Measurements from ENCODE around the gene RAB31.

Gene RAB31

GRCh38 chr18:9691235-9691634 lies 16.9 kb upstream of the RAB31 start:
- DNase-seq (ENCODE audit: low read depth), result no peak

GRCh38 chr18:9694174-9694573 lies 13.9 kb upstream of the RAB31 start:
- DNase-seq (ENCODE audit: low read depth), result no peak

DNA sequence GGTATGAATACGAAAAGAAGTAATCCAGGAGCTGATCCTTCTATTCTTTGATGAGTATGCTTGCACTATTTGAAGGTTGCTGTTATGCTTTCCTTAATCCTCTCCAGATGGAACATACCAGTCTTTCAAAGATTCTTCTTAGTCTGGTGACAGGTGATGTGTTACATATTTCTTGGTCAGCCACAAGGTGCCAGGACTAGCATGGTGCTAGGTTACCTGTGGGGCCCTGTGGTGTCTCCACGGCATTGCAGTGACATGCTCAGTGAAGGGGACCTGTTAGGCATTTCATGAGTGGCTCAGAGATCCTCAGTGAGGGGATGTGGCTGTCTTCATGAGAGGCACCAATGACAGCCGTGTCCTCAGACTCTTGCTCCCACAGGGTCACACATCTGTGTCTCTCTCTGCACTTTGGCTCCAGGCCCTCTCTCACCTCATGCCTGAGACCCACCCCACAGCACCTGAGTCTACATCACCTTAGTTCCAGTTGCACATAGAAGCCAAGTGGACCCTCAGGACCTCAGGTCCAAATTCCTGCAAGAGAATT lies 13.1 kb upstream of the RAB31 start:
- DNase-seq (ENCODE audit: low read depth), result no peak

DNA sequence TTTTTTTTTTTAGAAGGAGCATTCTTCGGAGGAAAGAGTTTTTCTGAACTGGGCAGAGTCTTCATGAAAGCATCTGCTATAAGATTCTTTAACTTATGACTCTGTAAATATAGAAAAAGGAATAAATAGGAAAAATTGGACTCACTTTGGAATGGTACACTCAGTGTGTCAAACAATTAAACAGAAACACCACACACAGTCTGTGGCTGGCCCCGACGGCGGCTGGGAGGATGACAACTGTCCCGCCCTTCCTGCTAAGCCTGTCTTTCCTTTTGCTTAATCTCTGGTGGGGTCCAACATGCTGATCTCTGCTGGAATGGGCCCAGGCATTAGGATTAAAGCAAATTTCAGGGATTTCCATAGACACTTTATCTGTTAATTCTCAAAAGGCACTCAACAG lies 12.5 kb upstream of the RAB31 start:
- DNase-seq (ENCODE audit: low read depth), result no peak

GRCh38 chr18:9696112-9696511 lies 12.0 kb upstream of the RAB31 start:
- no peak for DNase-seq (ENCODE audit: low read depth)

DNA sequence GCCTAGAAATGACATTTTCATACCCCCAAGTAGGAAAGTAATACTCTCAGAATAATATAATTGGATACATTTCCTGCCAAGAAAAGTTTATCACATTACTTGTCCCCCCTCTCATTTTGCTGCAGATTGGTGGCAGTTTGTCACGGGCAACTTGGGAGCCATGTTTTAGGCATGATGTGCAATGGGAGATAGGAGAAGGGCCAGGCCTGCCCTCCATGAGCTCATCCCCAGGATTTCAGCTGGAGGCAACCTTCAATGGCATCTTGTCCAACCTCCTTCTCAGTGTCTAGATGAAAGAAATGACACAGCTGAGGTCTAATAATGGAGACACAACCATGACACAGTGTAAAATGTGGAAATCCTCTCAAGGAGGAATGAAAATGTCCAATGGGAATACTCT lies 11.4 kb upstream of the RAB31 start:
- DNase-seq (ENCODE audit: low read depth), result no peak

GRCh38 chr18:9697121-9697520 lies 11.0 kb upstream of the RAB31 start:
- DNase-seq (ENCODE audit: low read depth), result no peak

DNA sequence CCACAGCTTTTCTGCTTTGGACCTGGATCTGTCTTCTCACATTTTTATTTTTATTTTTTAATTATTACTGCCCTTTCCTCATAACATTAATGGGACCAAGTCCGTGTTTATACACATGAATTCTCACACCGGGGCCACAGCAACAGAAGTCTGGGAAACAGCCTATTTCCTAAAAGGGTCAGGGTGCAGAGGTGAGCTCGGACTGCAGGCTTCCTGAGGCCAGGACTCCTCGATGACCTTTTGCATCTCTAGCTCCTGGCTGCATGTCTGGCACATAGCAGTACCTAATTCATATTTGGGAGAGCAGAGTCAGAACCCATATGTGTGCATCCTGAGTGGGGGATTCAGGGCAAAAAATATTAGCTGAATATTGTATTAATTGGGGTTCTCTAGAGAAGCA lies 9.6 kb upstream of the RAB31 start:
- DNase-seq (ENCODE audit: low read depth), result no peak

GRCh38 chr18:9700261-9700796 lies 7.8 kb upstream of the RAB31 start:
- DNase-seq (ENCODE audit: low read depth), result no peak

DNA sequence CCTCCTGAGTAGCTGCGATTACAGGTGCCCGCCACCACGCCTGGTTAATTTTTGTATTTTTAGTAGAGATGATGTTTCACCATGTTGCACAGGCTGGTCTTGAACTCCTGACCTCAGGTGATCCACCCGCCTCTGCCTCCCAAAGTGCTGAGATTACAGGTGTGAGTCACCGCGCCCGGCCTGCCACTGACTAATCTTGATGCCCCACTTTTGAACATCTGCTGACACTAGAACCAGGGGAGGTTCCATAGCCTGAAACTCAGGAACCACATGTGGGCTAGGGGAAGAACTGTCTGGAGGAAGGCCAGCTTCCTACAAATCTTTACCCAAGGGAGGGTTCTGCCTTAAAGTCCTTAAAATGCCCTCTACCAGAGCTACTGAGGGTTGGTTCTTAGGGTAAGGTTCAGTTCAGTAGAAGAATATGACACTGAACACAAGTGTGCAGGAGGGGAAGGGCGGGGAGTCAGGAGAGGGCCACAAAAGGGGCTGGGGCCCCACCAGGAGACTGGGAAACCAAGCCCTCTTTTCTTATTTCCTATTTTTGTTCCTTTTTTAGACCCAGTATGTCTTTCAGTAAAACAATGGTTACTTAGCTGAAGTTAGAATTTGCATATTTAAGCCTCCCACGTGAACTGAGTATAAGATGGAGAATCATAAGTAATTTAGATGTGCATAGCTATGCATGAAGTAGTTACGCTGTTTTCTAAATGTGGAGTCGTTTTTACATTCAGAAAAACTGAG lies 6.3 kb upstream of the RAB31 start:
- DNase-seq (ENCODE audit: low read depth), result peak; percentile 35

DNA sequence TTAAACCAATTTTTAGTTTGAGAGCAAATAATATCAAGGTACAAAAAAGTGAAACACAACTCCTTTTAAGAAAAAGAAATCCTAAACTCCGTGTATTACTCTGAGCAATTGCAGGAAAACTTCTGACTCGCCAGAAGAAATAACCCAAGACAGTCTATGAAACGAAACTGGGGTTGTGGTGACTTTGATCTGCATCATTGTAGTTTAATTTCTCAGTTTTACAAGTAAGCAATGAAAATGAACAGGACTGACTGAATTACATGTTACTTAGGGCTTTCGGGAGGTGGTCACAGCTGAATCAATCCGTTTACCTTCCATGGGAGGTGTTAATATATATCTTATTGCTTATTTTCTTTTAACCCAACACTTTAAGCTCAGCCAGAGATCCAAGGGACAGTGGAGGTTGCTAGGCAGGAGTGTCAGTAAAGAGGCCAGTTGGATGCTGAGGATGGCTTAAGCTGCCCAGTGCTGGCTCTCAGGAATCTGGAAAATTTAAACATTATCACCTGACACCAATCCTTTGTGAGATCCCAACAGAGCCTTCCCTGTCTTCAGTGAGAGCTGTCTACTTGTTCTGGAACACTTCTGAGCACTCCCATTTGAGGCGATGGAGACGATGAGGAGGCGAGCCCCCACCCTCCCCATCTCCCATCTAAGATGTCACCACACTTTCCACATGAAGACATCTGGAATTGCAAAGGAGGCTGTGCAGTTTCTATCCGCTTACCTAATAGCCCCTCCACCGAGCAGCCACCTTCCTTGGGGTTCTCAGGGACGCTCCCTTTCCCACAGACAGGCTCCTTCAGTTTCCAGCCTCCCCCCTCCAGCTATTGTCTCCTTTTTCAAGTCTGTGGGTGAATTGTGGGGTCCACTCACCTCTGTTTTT lies 3.6 kb upstream of the RAB31 start:
- no peak for DNase-seq (ENCODE audit: low read depth)

GRCh38 chr18:9705183-9705829 lies 2.8 kb upstream of the RAB31 start:
- DNase-seq (ENCODE audit: low read depth), result no peak

DNA sequence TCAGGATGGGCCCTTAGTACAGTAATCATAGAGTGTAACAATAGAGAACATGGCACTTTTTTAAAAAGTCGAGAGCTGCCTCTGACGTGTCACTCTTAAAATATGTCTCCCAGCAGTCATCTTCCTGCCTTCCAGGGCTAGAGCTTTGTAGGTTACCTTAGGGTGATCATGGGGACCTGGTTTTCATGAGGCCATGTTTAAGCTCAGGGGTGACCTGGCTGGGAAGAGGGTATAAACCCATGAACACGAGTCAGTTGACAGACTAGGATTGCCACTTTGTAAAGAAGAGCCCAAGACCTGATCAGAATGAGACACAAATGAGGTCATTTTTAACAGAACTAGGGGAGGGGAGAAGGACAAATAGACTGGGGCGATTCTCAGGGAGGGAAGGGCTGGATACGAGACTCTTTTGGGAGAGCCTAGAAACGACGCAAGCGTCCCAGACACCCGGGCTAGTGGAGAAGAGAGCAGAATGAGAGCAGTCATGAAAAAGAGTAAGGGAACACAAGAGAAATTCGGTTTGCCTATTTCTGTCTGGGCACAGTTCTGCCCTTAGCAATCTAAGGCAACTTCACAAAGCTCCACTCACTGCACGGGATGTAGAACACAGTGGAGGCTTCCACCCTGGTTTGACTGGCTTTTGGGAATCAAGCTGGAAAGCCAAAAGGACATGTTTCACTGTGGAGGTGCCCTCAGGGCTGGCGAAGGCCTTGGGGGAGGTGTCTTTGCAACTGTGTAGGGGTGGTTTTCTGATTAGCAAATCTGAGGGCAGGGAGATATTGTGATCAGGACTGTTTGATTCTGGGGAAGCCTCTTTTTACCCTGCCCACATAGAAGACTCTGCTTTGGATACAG lies 1.8 kb upstream of the RAB31 start:
- DNase-seq (ENCODE audit: low read depth), result no peak

DNA sequence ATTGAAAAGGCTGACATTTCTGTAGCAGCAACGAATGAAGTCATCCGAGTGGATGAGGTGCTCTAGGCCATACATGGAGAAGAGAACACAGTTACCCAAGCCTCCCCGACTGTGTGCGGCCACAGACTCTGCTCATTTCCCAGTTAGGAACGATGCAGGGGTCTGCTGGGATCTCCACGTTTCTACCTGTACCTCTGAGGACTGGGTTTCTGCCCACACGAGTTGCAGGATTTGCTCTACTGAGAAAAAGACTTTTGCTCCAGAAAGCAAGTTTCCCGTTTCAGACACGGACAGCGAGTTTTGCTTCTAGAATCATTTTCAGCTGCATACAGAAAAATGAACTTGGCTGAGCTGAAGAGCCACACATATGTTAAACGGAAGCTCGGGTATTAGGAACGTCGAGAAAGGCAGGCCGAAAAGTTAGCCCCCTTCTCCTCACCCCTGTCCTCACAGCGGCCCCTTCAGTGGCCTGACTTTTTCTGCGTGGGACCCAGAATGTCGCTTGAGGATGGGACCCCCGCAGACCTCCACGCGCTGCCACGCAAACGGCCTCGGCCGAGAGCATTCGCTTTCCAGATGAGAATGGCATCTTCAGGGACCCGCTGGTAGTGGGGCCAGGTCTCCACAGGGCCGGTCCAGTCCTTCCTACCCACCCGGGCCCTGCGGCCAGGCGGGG lies 582 bp upstream of the RAB31 start:
- no peak for DNase-seq (ENCODE audit: low read depth)

DNA sequence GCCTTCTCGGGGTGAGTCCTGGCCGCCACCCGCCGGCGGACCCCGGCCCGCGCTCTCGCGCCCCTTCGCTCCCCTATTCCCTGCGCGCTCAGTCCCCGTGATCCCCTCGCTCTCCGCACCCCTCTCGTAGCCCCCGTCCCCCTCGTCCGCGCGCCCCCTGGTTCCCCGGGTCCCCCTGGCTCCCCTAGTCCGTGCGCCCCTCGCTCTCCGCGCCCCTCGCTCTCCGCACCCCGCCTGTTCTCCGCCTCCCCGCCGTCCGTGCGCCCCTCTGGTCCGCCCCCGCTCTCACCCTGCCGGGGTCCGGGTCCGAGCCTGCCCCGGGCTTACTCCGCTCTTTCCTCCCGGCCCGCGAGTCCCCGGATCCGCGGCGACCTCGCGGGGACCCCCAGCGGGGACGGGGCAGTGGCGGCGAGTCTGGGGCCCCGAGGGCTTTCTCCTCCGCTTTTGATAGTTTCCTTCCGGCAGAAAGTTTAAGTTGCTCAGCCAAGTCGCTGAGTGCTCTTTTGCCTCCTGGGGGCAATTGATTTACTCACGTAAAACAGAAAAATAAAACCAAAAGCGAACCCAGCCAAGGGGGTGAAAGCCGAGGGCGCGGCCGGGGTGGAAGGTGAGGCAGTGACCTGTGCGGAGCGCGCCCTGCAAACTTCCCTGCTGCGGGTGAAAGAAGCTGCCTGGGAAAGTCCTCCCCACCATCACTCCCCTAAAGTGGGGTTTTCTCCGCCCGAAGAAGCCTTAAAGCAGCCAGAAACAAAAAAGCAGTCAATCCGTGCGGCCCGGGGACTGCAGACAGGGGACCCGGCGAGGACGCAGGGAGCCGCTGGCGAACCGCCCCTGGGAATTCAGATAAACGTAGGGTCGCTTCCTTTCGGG lies 568 bp downstream of the RAB31 start:
- no peak for DNase-seq (ENCODE audit: low read depth)

DNA sequence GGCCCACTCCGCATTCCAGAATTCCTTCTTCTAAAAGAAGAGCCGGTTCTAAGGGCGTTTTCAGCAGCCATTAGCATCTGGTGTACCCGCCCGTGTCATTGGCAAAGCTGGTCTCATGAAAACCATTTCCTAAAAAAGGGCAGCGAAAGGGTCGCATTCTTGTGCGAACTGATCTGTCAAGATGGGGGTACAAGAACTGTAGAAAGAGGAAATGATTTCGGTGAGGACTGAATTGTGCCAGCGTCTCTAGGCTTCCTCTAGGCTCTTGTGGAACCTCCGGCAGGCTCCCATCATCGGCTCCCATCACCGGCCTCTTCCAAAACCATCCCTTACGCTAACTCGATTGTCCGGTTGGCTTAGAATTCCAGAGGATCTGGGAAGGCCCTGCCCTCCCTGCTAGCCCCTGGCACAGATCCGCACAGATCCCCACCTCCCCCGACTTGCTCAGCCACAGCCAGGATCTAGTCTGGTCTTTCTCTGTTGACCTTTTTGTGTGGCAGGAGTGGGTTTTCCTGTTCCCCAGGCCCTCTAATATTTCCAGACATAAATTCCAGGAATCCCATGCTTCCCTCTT lies 1.3 kb downstream of the RAB31 start:
- no peak for DNase-seq (ENCODE audit: low read depth)

DNA sequence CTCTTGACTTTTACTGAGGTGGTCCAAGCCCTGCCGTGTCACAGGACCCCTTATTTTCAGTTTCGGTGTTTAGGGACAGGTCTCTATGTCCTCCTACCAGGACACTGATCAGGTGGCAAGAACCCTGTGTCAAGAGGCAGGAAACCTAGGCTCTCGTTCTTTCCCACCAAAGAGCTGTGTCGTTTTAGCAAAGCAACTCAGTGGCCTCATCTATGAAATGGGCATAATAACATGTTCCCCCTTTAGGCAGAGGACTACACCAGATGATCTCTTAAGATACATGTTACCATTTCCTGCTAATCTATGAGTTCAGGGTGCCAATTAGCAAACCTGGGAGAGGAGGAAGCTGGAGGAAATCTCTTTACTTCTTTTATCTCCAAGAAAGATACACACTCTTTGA lies 1.9 kb downstream of the RAB31 start:
- no peak for DNase-seq (ENCODE audit: low read depth)

GRCh38 chr18:9711361-9712129 lies 3.4 kb downstream of the RAB31 start:
- no peak for DNase-seq (ENCODE audit: low read depth)

- no peak for DNase-seq (ENCODE audit: low read depth)
Measured at GRCh38 chr18:9712130-9712577, 4.1 kb downstream of the RAB31 start.
